Measurements from ENCODE around the gene SYP. TPM values are rescaled to one million over a fixed set of nuclear protein-coding genes. Genes with fewer than 3 reads are reported as not detected.
A peak's percentile ranks its signal among the peaks of the same experiment; 100 is the strongest.

SYP gene
- total RNA-seq, 4 donors from 2014 or later = 0.46 to 3.3 (median 2.2) TPM

GRCh38 chrX:49171752-49172279 is 28.2 kb downstream of the SYP start, which contains the start of gene PLP2:
TSS of gene PLP2 (plus strand) at chrX:49171898. CDS start at chrX:49172001, 103 bp downstream.
- TF ChIP-seq CTCF (IDR thresholded peaks at IDR 0.05) = no peak
- DNase-seq (ENCODE audit: low spot score) (no peak), ATAC-seq (ENCODE audit: low FRiP score) (peak; percentile 83)

GRCh38 chrX:49167740-49168108 is 32.3 kb downstream of the SYP start:
- DNase-seq (ENCODE audit: low spot score) (no peak), ATAC-seq (ENCODE audit: low FRiP score) (no peak)
- no peak for TF ChIP-seq CTCF (IDR thresholded peaks at IDR 0.05)

GRCh38 chrX:49166914-49167739 is 32.9 kb downstream of the SYP start:
- peak; percentile 46 for ATAC-seq (ENCODE audit: low FRiP score)
- TF ChIP-seq CTCF (IDR thresholded peaks at IDR 0.05) = no peak
- no peak for DNase-seq (ENCODE audit: low spot score)

GRCh38 chrX:49165901-49166881 is 33.8 kb downstream of the SYP start:
- TF ChIP-seq CTCF (IDR thresholded peaks at IDR 0.05) = no peak
- ATAC-seq (ENCODE audit: low FRiP score) (peak; percentile 33), DNase-seq (ENCODE audit: low spot score) (no peak)

- ATAC-seq (ENCODE audit: low FRiP score) (no peak), DNase-seq (ENCODE audit: low spot score) (no peak)
- no peak for TF ChIP-seq CTCF (IDR thresholded peaks at IDR 0.05)
These were observed 35.2 kb downstream of the SYP start for GRCh38 chrX:49164589-49165360.

All from omental fat pad (tissue), 4 donors.